Glutamatergic neuron (in vitro differentiated cells): ENCODE data around the gene RCAN3. TPM values are rescaled to one million over a fixed set of nuclear protein-coding genes. Genes with fewer than 3 reads are reported as not detected.

ENCODE experiments used
- DNase-seq: peaks from one replicate; pipeline ENCODE4 v3.0.0; 2022
- H3K27ac Mint-ChIP-seq: one replicate; pipeline ENCODE4 v1.8.0; 2020; ENCODE audit warnings: mild to moderate bottlenecking, mixed read lengths, inconsistent platforms; ENCODE audit not compliant: unreplicated experiment
- H3K27me3 Mint-ChIP-seq: one replicate; pipeline ENCODE4 v1.8.0; 2020; ENCODE audit warnings: mild to moderate bottlenecking, moderate library complexity, mixed read lengths, inconsistent platforms; ENCODE audit not compliant: unreplicated experiment
- H3K36me3 Mint-ChIP-seq: one replicate; pipeline ENCODE4 v1.8.0; 2020; ENCODE audit warnings: mild to moderate bottlenecking, mixed read lengths, inconsistent platforms; ENCODE audit not compliant: unreplicated experiment
- H3K4me1 Mint-ChIP-seq: one replicate; pipeline ENCODE4 v1.8.0; 2020; ENCODE audit warnings: mild to moderate bottlenecking, low read depth, mixed read lengths, inconsistent platforms; ENCODE audit not compliant: unreplicated experiment
- H3K4me3 Mint-ChIP-seq: one replicate; pipeline ENCODE4 v1.8.0; 2020; ENCODE audit warnings: mild to moderate bottlenecking, mixed read lengths, inconsistent platforms; ENCODE audit not compliant: unreplicated experiment
- H3K9me3 Mint-ChIP-seq: one replicate; pipeline ENCODE4 v1.8.0; 2020; ENCODE audit warnings: mild to moderate bottlenecking, moderate library complexity, mixed read lengths, inconsistent platforms; ENCODE audit not compliant: unreplicated experiment
- CTCF ChIP-seq: fragments of 200-600 bp; sonication (generic); IDR thresholded peaks from one replicate; pipeline ENCODE4 v1.5.0; 2021; ENCODE audit not compliant: partially characterized antibody, unreplicated experiment
- total RNA-seq: library from RNA; stranded (reverse); fragmentation: NEBNext Ultra II Directional; extraction: Animal tissue kit (Norgen Biotek cat#: 25700); gene quantifications from one replicate; pipeline ENCODE4 v1.2.1, GENCODE V29; 2021; ENCODE audit not compliant: unreplicated experiment

The RCAN3 gene
- total RNA-seq, 1 donor from 2014 or later, result 21.8 TPM

GRCh38 chr1:24557711-24558131 is 55.1 kb downstream of the RCAN3 start:
- TF ChIP-seq CTCF, result no peak
- no peak for DNase-seq
- Mint-ChIP-seq H3K36me3 (no peaks in the 10 kb centered on the region), H3K27ac (no peak overlapping the region), H3K27me3 (peaks cover 16% of the 10 kb centered on the region), H3K9me3 (no peaks in the 10 kb centered on the region), H3K4me1 (peaks cover 2% of the 10 kb centered on the region), H3K4me3 (no peak overlapping the region)

- Mint-ChIP-seq H3K27ac (no peak overlapping the region), H3K4me3 (no peak overlapping the region)
These were observed 55.8 kb downstream of the RCAN3 start for GRCh38 chr1:24558455-24558854.

GRCh38 chr1:24558902-24559791 is 56.5 kb downstream of the RCAN3 start:
- no peaks in the 10 kb centered on the region for H3K9me3 Mint-ChIP-seq
- H3K27me3 Mint-ChIP-seq, result peaks cover 16% of the 10 kb centered on the region
- no peaks in the 10 kb centered on the region for H3K36me3 Mint-ChIP-seq
- H3K4me3 Mint-ChIP-seq, result no peak overlapping the region
- H3K27ac Mint-ChIP-seq, result no peak overlapping the region
- TF ChIP-seq CTCF, result no peak
- no peak for DNase-seq
- H3K4me1 Mint-ChIP-seq, result peaks cover 2% of the 10 kb centered on the region

More at GRCh38 chr1:24558455-24558854, 55.8 kb downstream of the RCAN3 start:
- Mint-ChIP-seq H3K4me1 (peaks cover 2% of the 10 kb centered on the region), H3K9me3 (no peaks in the 10 kb centered on the region), H3K27me3 (peaks cover 16% of the 10 kb centered on the region), H3K36me3 (no peaks in the 10 kb centered on the region)
- DNase-seq, result no peak
- TF ChIP-seq CTCF, result no peak

GRCh38 chr1:24560361-24560760 is 57.7 kb downstream of the RCAN3 start:
- H3K36me3 Mint-ChIP-seq, result no peaks in the 10 kb centered on the region
- TF ChIP-seq CTCF, result no peak
- H3K4me3 Mint-ChIP-seq, result no peak overlapping the region
- peaks cover 2% of the 10 kb centered on the region for H3K4me1 Mint-ChIP-seq
- no peaks in the 10 kb centered on the region for H3K9me3 Mint-ChIP-seq
- H3K27ac Mint-ChIP-seq, result no peak overlapping the region
- peaks cover 14% of the 10 kb centered on the region for H3K27me3 Mint-ChIP-seq
- no peak for DNase-seq

- H3K36me3 Mint-ChIP-seq, result no peaks in the 10 kb centered on the region
- no peak for TF ChIP-seq CTCF
- H3K4me3 Mint-ChIP-seq, result no peak overlapping the region
- no peak overlapping the region for H3K27ac Mint-ChIP-seq
- no peaks in the 10 kb centered on the region for H3K4me1 Mint-ChIP-seq
- no peaks in the 10 kb centered on the region for H3K9me3 Mint-ChIP-seq
- no peak for DNase-seq
- H3K27me3 Mint-ChIP-seq, result peaks cover 2% of the 10 kb centered on the region
These were observed 60.0 kb downstream of the RCAN3 start for GRCh38 chr1:24562625-24563024.
